K562 (cell line): ENCODE measurements around the gene LST1. TPM values are rescaled to one million over a fixed set of nuclear protein-coding genes. Genes with fewer than 3 reads are reported as not detected.
A peak's percentile ranks its signal among the peaks of the same experiment; 100 is the strongest.

ENCODE experiments used
- CHCHD3 ChIP-seq: fragments of 250-450 bp; sonication (Bioruptor Pico); IDR thresholded peaks from 2 replicates; pipeline ENCODE4 v2.1.2; 2022; ENCODE audit warnings: mild to moderate bottlenecking
- CREB1 ChIP-seq, 2 experiments: sonication (generic) in 1 of 2; formaldehyde crosslinking in 1 of 2; IDR thresholded peaks; 2 replicates each; pipeline versions ENCODE4 v1.6.1 to v1.8.0; 2012 to 2022; ENCODE audit warnings: inconsistent platforms in 1 of 2, mild to moderate bottlenecking in 1 of 2, missing genetic modification reagents in 1 of 2, moderate library complexity in 1 of 2
- EP300 ChIP-seq: IDR thresholded peaks from 2 replicates; pipeline ENCODE4 v1.6.1; 2012; ENCODE audit warnings: low read length, improper control_type of control experiment
- ETV5 ChIP-seq: sonication (generic); formaldehyde crosslinking; IDR thresholded peaks from 2 replicates; pipeline ENCODE4 v1.4.0; 2020; ENCODE audit warnings: low read depth, mild to moderate bottlenecking, missing genetic modification reagents
- GTF2F1 ChIP-seq: IDR thresholded peaks from 2 replicates; pipeline ENCODE4 v1.6.1; 2011; ENCODE audit warnings: low read depth, low read length, improper control_type of control experiment
- HOXB6 ChIP-seq: fragments of 250-450 bp; sonication (Bioruptor Pico); IDR thresholded peaks from 2 replicates; pipeline ENCODE4 v1.5.1; 2022; ENCODE audit warnings: mild to moderate bottlenecking, borderline replicate concordance
- MCM5 ChIP-seq: fragments of 450-650 bp; IDR thresholded peaks from 2 replicates; pipeline ENCODE4 v1.6.1; 2016; ENCODE audit warnings: low read depth
- NCOA1 ChIP-seq: fragments of 450-650 bp; IDR thresholded peaks from 2 replicates; pipeline ENCODE4 v1.6.1; 2016; ENCODE audit warnings: low read depth
- NFRKB ChIP-seq: fragments of 450-650 bp; IDR thresholded peaks from 2 replicates; pipeline ENCODE4 v1.6.1; 2016; ENCODE audit warnings: low read depth
- POLR2B ChIP-seq: fragments of 450-650 bp; IDR thresholded peaks from 2 replicates; pipeline ENCODE4 v1.6.1; 2018; ENCODE audit warnings: low read depth; ENCODE audit not compliant: partially characterized antibody
- PRPF4 ChIP-seq: fragments of 200-400 bp; formaldehyde crosslinking; IDR thresholded peaks from one replicate; pipeline ENCODE4 v1.6.1; 2017; ENCODE audit warnings: low read length, low read depth, mild to moderate bottlenecking; ENCODE audit not compliant: insufficient read depth, poor library complexity, severe bottlenecking
- RAD21 ChIP-seq, 2 experiments: fragments of 250-450 bp in 1 of 2; fragments of 450-650 bp in 1 of 2; sonication (Bioruptor Pico) in 1 of 2; formaldehyde crosslinking in 1 of 2; IDR thresholded peaks in 1 of 2; conservative IDR thresholded peaks in 1 of 2; 2 replicates each; pipeline versions ENCODE4 v1.4.0 to v1.8.0; 2020 to 2022; ENCODE audit warnings: mild to moderate bottlenecking in 2 of 2, moderate library complexity in 1 of 2
- RAD51 ChIP-seq: fragments of 450-650 bp; IDR thresholded peaks from 2 replicates; pipeline ENCODE4 v1.7.1; 2016; ENCODE audit warnings: low read depth, mild to moderate bottlenecking, borderline replicate concordance
- RCOR1 ChIP-seq, 2 experiments: IDR thresholded peaks; 2 replicates each; pipeline ENCODE4 v1.6.1; 2012; ENCODE audit warnings: low read depth in 2 of 2, low read length in 2 of 2, borderline replicate concordance in 1 of 2, improper control_type of control experiment in 1 of 2
- SNAPC5 ChIP-seq: fragments of 250-450 bp; sonication (Bioruptor Pico); IDR thresholded peaks from 2 replicates; pipeline ENCODE4 v1.8.0; 2021; ENCODE audit warnings: moderate library complexity, mild to moderate bottlenecking, inconsistent platforms
- SNIP1 ChIP-seq: fragments of 450-650 bp; IDR thresholded peaks from 2 replicates; pipeline ENCODE4 v1.7.1; 2017; ENCODE audit warnings: low read depth, mild to moderate bottlenecking
- SPI1 ChIP-seq: IDR thresholded peaks from 2 replicates; pipeline ENCODE4 v1.6.1; 2011; ENCODE audit warnings: low read depth, low read length, control low read depth, borderline replicate concordance
- SRF ChIP-seq, 2 experiments: fragments of 250-450, 450-650 bp in 1 of 2; sonication (Bioruptor Pico) in 1 of 2; sonication (generic) in 1 of 2; formaldehyde crosslinking; IDR thresholded peaks; 2 replicates each; pipeline versions ENCODE4 v1.5.0 to v1.5.1; 2020 to 2022; ENCODE audit warnings: mild to moderate bottlenecking in 1 of 2, missing genetic modification reagents in 1 of 2
- SRSF1 ChIP-seq: fragments of 200-400 bp; formaldehyde crosslinking; IDR thresholded peaks from 2 replicates; pipeline ENCODE4 v1.6.1; 2017; ENCODE audit warnings: mild to moderate bottlenecking, low read depth, low read length, moderate library complexity
- THRAP3 ChIP-seq: fragments of 450-650 bp; IDR thresholded peaks from 2 replicates; pipeline ENCODE4 v1.6.1; 2016; ENCODE audit warnings: mild to moderate bottlenecking, inconsistent platforms, borderline replicate concordance
- WHSC1 ChIP-seq: IDR thresholded peaks from one replicate; pipeline ENCODE4 v1.6.1; 2012; ENCODE audit warnings: low read length, control low read depth, inconsistent platforms
- ZFP30 ChIP-seq: fragments of 250-450 bp; sonication (Bioruptor Pico); IDR thresholded peaks from 2 replicates; pipeline ENCODE4 v1.8.0; 2022; ENCODE audit warnings: moderate library complexity, mild to moderate bottlenecking, inconsistent platforms, borderline replicate concordance
- polyA plus RNA-seq, 8 experiments: library from polyadenylated mRNA; depleted of rRNA in 4 of 8; stranded (reverse) in 5 of 8; unstranded in 3 of 8; fragments of >200 nt; fragmentation: Nextera tagmentation in 2 of 8; fragmentation: Illumina TruSeq in 1 of 8; extraction: Ambion mirVana in 2 of 8; extraction: Trizol in 1 of 8; gene quantifications; 2 replicates each; pipeline versions ENCODE4 v1.2.1 to v1.2.3, GENCODE V29; 2011 to 2014; ENCODE audit warnings: inconsistent platforms in 1 of 8, missing spikeins in 1 of 8
- total RNA-seq, 7 experiments: library from RNA; depleted of rRNA in 6 of 7; stranded (reverse); fragments of >200 nt in 6 of 7; fragmentation: Illumina TruSeq in 2 of 7; extraction: Trizol in 2 of 7; gene quantifications; 2 replicates each; pipeline versions ENCODE4 v1.2.1 to v1.2.3, GENCODE V29; 2011 to 2021; ENCODE audit warnings: low replicate concordance in 1 of 7
- TF ChIP-seq, protein P1 (sequence below): fragments of 200-800 bp; sonication (Bioruptor generic); IDR thresholded peaks from 2 replicates; pipeline ENCODE4 v1.6.1; 2017; ENCODE audit warnings: missing genetic modification characterization, missing compliant biosample characterization
- TF ChIP-seq, protein P2 (sequence below): fragments of 250-450 bp; sonication (Bioruptor Pico); IDR thresholded peaks from 2 replicates; pipeline ENCODE4 v1.5.0; 2021; ENCODE audit warnings: mild to moderate bottlenecking, borderline replicate concordance

Gene LST1
- total and polyA plus RNA-seq, 9 of the 15 experiments (the other 6 are each of a cell fraction or from before 2014, with no cell fraction given): 0.82 to 7.8 (median 1.7) TPM

GRCh38 chr6:31541658-31542521, 44.2 kb upstream of the LST1 start, which contains the start of gene DDX39B (continued):
- TF ChIP-seq SPI1 (peak; percentile 65; the same call in 1 of the 2 replicates), CHCHD3 (CRISPR knock-in tag) (peak; percentile 57; the same call in 1 of the 2 replicates), HOXB6 (CRISPR knock-in tag) (no peak), WHSC1 (no peak), SRF (CRISPR knock-in tag; IDR thresholded peaks at IDR 0.05) (peak in 1 of 2 experiments; percentile 41; a peak in 3 of 4 replicates), NFRKB (peak; percentile 100), ETV5 (CRISPR knock-in tag) (peak; percentile 96), PRPF4 (no peak), RAD51 (peak; percentile 37; the same call in 1 of the 2 replicates), MCM5 (no peak), SRSF1 (no peak), EP300 (peak; percentile 35; the same call in 1 of the 2 replicates), THRAP3 (peak; percentile 88), CREB1 (IDR thresholded peaks at IDR 0.05) (no peak; the same call in none of the 2 replicates), CREB1 (CRISPR knock-in tag; IDR thresholded peaks at IDR 0.05) (0 out of 2 replicates have a peak, but pooled peaks have one; percentile 58), SNIP1 (no peak), ZFP30 (CRISPR knock-in tag) (0 out of 2 replicates have a peak, but pooled peaks have one; percentile 54), NCOA1 (peak; percentile 86; the same call in 1 of the 2 replicates), SNAPC5 (CRISPR knock-in tag) (no peak), RCOR1 (IDR thresholded peaks at IDR 0.05; ENCODE audit: borderline replicate concordance in 1 of 2, low read depth in 2 of 2, low read length in 2 of 2) (peak in 1 of 2 experiments; percentile 45; a peak in 1 of 4 replicates), RAD21 (CRISPR knock-in tag; conservative IDR thresholded peaks at IDR 0.05 in 1 of 2, IDR thresholded peaks at IDR 0.05 in 1 of 2) (no peak), POLR2B (peak; percentile 97), GTF2F1 (peak; percentile 83; the same call in 1 of the 2 replicates)
- TF ChIP-seq, protein P1, sequence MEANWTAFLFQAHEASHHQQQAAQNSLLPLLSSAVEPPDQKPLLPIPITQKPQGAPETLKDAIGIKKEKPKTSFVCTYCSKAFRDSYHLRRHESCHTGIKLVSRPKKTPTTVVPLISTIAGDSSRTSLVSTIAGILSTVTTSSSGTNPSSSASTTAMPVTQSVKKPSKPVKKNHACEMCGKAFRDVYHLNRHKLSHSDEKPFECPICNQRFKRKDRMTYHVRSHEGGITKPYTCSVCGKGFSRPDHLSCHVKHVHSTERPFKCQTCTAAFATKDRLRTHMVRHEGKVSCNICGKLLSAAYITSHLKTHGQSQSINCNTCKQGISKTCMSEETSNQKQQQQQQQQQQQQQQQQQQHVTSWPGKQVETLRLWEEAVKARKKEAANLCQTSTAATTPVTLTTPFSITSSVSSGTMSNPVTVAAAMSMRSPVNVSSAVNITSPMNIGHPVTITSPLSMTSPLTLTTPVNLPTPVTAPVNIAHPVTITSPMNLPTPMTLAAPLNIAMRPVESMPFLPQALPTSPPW: peak; percentile 62
- TF ChIP-seq, protein P2, sequence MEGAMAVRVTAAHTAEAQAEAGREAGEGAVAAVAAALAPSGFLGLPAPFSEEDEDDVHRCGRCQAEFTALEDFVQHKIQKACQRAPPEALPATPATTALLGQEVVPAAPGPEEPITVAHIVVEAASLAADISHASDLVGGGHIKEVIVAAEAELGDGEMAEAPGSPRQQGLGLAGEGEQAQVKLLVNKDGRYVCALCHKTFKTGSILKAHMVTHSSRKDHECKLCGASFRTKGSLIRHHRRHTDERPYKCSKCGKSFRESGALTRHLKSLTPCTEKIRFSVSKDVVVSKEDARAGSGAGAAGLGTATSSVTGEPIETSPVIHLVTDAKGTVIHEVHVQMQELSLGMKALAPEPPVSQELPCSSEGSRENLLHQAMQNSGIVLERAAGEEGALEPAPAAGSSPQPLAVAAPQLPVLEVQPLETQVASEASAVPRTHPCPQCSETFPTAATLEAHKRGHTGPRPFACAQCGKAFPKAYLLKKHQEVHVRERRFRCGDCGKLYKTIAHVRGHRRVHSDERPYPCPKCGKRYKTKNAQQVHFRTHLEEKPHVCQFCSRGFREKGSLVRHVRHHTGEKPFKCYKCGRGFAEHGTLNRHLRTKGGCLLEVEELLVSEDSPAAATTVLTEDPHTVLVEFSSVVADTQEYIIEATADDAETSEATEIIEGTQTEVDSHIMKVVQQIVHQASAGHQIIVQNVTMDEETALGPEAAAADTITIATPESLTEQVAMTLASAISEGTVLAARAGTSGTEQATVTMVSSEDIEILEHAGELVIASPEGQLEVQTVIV (CRISPR knock-in tag): peak; percentile 6; the same call in 1 of the 2 replicates
